RWPE1 (cell line): ENCODE results near the gene MED9.

ENCODE experiments used
- CTCF ChIA-PET: fragments of 350-600 bp; sonication (Branson Sonifier 250); formaldehyde crosslinking; extraction: SDS; loops from one replicate; lab custom pipeline; 2021; lab: Yijun Ruan, JAX
- POLR2A ChIA-PET: fragments of 400-600 bp; formaldehyde crosslinking; extraction: SDS; loops from one replicate; lab custom pipeline; 2020; ENCODE audit warnings: antibody characterized with exemption; ENCODE audit not compliant: low non-redundant PET; lab: Yijun Ruan, JAX
- DNase-seq: peaks from one replicate; pipeline ENCODE4 v3.0.0; 2012; ENCODE audit warnings: low spot score
- H3K27ac ChIP-seq: fragments of 450-650 bp; 2 replicates; pipeline ENCODE4 v1.5.1; 2017
- TF ChIP-seq, protein P1 (sequence below): fragments of 450-650 bp; conservative IDR thresholded peaks from 2 replicates; pipeline ENCODE4 v1.5.1; 2017; ENCODE audit warnings: low read depth, mild to moderate bottlenecking

The MED9 gene

DNA sequence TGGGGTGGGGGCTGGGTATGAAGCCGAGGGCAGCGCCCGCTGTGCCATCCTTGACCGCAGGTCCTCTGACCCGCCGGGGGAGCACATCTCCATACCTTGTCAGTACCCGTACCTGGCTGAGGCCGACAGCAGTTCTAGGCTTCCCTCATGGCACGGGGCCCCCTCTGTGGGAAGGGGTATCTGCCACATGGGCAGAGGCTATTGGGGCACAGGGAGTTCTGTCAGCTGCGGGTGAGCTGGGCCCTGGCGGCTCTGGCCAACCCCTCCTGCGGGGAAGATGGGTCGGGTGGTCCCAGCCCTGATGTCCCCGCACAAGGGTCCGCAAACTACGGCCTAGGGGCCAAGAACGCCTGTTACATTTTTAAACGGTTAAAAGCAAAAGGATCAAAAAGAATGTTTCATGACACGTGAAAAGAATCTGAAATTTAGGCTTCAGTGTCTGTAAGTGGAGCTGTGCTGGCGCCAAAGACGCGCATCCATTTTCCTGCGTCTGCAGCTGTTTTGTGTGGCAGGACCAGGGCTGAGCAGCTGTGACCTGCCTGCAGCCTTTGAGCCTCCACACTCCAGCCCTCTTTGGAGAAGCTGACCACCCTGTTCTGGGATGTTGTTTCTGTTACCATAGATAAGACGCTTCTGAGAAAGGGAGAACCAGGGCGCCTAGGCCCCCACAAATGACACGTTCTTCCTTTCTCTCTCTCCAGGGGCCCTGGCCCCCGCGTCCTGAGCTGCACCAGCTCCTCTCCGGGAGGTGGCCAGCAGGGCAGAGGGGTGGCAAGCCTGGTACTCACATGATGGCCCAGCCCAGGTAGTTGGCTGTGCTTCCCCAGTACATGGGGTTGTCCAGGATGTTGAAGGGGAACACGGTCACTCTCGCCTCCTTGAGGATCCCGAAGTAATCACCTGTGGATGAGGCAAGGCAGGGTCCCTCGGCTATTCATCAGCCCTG lies 32.1 kb downstream of the MED9 start:
- POLR2A ChIA-PET: interaction anchor here (0.7 kb wide), 1 partner anchor 16 kb away, joined by 3 read pairs; no protein-coding TSS in a partner anchor
- no peak for DNase-seq
- CTCF ChIA-PET: interaction anchor here (0.5 kb wide), 1 partner anchor 132 kb away, joined by 3 read pairs; no protein-coding TSS in a partner anchor
- H3K27ac ChIP-seq: no peak overlapping the region
- TF ChIP-seq, protein P1, sequence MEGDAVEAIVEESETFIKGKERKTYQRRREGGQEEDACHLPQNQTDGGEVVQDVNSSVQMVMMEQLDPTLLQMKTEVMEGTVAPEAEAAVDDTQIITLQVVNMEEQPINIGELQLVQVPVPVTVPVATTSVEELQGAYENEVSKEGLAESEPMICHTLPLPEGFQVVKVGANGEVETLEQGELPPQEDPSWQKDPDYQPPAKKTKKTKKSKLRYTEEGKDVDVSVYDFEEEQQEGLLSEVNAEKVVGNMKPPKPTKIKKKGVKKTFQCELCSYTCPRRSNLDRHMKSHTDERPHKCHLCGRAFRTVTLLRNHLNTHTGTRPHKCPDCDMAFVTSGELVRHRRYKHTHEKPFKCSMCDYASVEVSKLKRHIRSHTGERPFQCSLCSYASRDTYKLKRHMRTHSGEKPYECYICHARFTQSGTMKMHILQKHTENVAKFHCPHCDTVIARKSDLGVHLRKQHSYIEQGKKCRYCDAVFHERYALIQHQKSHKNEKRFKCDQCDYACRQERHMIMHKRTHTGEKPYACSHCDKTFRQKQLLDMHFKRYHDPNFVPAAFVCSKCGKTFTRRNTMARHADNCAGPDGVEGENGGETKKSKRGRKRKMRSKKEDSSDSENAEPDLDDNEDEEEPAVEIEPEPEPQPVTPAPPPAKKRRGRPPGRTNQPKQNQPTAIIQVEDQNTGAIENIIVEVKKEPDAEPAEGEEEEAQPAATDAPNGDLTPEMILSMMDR: no peak

DNA sequence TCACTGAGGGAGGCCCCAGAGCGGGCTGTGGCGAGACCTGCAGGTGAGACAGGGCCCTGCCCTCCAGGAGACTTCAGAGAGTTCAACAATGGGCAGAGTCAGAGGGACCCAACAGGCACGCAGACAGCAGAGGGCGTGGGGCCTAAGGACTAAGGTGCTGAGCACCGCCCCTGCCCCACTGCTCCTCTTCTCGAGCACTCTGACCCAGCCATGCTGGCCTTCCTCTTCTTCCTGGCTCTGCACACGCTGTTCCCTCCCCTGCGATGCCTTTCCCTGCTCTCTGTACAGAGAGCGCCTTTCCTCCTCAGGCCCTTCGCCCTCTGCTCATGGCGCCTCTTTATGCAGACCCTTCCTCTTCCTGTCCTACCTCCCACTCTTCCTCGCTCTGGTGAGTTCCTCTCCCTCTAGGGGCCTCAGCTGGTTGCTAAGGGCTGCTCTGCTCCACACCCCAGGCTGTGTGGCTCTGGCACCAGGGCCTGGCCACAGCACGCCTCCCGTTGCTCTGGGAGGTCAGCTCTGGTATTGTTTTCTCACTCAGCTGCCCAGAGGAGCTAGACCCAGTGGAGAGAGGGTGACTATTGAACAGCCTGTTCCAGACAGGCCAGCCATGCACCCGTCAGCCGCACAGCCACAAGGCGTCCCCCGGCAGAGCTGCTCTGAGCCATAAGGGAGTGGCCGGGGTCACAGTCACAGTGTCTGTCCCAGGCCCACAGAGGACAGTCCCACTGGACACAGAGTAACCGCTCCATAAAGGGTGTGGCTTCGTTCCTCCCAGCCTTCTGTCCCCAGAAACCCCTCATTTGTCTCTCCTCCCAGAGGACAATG lies 33.0 kb downstream of the MED9 start:
- ChIA-PET CTCF (interaction anchor here (0.5 to 0.9 kb wide), 2 partner anchors 13 to 132 kb away, joined by 3 read pairs; no protein-coding TSS in a partner anchor), POLR2A (no interaction called here)
- TF ChIP-seq, protein P1: no peak
- no peak for DNase-seq
- H3K27ac ChIP-seq: peak overlapping the region; percentile 1; the same call in 1 of the 2 replicates

DNA sequence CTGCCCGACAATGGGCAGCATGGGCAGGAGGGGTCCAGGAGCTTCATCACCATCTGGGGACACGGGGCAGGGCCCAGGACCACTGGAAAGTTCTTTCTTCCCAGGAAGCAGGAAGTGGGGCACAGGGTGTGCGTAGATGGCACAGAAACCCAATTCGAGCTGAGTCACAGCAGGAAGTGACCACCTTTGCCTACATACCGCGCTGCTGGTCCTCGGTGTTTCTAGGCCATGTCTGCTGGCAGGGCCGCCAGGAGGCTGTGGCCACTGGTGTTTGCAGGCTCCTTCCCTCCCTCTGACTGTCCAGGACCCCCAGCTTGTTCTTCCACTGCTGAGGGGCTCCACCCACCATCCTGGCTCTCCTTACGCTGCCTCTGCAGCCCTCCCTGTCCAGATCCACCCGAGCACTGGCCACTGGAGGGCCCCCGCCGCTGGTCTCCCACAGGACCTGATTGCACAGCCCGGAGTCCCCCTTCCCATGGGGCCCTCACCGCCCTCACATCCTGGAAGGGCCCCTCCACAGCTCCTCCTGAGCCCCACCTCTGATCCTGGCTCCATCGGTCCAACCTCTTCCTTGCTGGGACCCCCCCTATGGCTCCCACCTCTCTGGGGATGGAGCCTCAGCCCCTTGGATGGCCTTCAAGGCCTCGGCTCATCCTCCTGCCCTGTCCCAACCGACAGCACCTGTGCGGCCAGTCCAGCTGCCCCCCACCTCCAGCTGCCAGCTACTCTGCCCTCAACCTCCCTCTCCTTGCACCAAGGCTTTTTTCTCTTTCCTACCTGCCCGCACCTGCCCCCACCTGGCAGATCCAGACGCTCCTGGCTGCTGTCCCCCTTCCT lies 33.9 kb downstream of the MED9 start:
- TF ChIP-seq, protein P1: no peak
- ChIA-PET CTCF (interaction anchor here (0.7 to 0.9 kb wide), 2 partner anchors 14 to 81 kb away, joined by 3 to 7 read pairs; no protein-coding TSS in a partner anchor), POLR2A (no interaction called here)
- no peak for DNase-seq
- H3K27ac ChIP-seq: peak overlapping the region; percentile 61; the same call in 1 of the 2 replicates

GRCh38 chr17:17511293-17511741 lies 34.5 kb downstream of the MED9 start:
- ChIA-PET CTCF (interaction anchor here (0.7 to 1.5 kb wide), 2 partner anchors 14 to 81 kb away, joined by 7 to 8 read pairs; no protein-coding TSS in a partner anchor), POLR2A (no interaction called here)
- TF ChIP-seq, protein P1: no peak
- no peak for DNase-seq
- H3K27ac ChIP-seq: peak overlapping the region; percentile 61

GRCh38 chr17:17511881-17512858 lies 35.4 kb downstream of the MED9 start:
- CTCF ChIA-PET: interaction anchor here (0.5 to 1.5 kb wide), 5 partner anchors 15 to 599 kb away, joined by 3 to 8 read pairs (median 5); no protein-coding TSS in a partner anchor
- POLR2A ChIA-PET: no interaction called here
- TF ChIP-seq, protein P1: no peak
- H3K27ac ChIP-seq: peak overlapping the region; percentile 61
- DNase-seq: peak; percentile 87
